Epidermal melanocyte (primary cell): ENCODE data around the gene PDE9A.

Experiments
- DNase-seq: peaks from one replicate; pipeline ENCODE4 v3.0.0; 2011; ENCODE audit warnings: low spot score; ENCODE audit not compliant: insufficient read length

PDE9A gene

GRCh38 chr21:42655796-42656770, 2.7 kb downstream of the PDE9A start:
- DNase-seq: no peak

DNA sequence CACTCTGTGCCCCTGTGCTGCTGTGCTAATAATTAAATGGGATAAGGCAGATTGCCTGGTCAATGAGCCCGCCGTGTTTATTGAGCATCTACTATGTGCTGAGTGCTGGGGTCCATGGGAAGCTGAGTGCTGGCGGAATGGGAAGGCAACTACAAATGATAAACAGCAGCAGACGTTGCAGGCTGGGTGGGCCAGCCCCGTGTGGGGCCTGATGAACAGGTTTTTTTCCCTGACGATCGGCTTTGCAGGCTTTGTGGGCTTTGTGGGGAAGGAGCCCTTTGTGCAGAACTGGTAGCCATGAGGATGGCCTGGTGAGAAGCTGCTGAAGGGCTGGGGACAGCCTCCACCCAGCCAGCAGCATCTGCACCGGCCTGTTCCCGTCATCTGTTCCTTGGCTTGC, 3.5 kb downstream of the PDE9A start:
- no peak for DNase-seq

DNA sequence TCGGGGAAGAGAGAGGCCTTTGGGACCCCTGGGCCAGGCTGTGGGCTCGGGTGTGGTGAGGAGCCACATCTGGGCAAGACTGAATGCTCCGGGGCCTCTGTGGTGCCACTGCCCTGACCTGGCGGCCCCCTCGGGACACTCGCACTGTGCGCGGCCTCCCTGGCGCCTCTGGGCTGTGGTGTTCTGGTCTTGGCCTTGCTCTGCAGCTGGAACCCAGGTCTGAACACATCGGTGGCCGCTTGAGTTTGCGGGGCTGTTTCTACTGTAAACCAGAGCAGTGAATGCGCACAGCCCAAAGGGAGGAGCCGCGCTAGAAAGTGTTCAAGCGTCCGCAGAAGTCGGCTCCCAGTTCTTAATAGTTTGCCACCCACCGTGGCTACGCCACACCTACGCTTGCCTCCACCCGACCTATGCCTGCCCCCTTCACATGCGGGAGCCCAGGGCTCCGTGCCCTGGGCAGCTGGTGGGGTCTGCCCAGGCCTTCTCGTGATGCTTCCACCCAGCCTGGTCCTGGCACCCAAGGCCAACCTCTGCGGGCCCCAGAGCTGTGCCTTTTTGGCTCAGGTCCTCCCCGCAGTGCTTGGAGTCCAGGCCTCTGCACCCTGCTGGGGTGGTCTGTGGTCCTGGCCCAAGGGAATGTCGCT, 4.4 kb downstream of the PDE9A start:
- no peak for DNase-seq

DNA sequence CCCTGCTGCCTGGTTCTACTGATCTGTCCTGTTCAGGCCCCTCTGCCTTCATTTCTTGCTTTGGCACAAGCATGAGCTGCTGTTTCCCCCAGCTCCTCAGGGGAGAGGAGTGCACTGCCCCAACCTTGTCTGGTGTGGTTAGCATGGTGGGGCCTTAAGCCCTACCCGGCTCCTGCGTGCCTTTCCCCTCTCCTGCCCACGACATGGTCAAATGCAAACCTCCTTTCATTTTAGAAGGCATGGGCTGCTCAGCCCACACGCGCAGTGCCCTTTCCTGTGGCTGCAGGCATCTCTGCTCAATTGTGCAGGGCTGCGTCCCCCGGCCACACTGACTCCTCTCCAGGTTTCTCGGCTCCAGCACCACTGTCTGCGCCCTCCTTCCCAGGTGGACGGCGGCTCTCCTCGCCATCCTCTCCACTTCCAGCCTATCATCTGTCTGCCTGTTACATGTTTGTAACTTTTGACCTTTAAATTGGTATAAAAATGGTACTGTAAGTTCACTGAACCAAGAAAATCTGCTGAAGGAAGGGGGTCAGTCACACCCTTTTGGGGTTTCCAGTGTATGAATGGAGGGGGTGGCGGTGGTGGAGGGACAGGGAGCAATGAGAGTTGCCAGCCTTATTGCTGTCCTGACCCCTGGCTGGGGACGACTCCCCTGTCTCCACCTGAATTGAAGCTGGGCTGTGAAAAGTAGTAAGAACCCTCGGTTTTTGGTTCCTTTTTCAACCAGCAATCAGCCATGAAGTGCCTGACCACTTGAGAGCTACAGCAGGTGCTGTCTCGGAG, 5.1 kb downstream of the PDE9A start:
- DNase-seq: no peak

DNA sequence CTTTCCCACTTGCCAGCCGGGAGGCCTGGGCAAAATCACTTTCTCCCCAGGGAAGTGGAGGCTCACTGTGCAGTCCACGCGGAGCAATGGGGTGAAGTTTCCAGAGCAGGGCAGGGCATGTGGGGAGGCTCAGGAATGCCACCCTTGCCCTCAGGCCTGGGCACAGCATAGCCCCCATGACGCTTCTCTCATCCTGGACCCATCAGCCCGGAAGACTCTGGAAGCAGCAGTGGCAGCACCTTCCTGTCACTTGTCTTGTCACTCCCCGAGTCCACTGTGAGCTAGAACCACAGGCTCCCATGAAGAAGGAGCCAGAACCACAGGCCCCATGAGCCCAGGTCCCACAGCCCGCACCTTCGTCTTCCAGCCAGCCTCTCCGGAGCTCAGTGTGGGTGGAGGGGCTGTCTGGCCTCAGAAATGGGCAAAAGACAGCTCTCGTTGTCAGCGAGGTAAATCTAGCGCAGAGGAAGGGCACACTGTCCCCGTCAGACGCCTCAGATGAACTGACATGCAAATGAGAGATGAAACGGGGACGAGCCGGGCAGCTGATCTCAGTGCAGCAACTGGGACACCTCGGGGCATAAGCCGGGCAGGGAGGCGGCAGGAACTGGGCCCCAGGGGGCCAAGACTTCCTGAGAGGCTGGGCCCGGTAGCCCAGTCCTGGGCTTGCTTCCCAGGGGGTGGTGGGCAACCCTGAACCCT, 6.1 kb downstream of the PDE9A start:
- DNase-seq: no peak

- DNase-seq: no peak
Measured at GRCh38 chr21:42660118-42660470, 6.7 kb downstream of the PDE9A start.

DNA sequence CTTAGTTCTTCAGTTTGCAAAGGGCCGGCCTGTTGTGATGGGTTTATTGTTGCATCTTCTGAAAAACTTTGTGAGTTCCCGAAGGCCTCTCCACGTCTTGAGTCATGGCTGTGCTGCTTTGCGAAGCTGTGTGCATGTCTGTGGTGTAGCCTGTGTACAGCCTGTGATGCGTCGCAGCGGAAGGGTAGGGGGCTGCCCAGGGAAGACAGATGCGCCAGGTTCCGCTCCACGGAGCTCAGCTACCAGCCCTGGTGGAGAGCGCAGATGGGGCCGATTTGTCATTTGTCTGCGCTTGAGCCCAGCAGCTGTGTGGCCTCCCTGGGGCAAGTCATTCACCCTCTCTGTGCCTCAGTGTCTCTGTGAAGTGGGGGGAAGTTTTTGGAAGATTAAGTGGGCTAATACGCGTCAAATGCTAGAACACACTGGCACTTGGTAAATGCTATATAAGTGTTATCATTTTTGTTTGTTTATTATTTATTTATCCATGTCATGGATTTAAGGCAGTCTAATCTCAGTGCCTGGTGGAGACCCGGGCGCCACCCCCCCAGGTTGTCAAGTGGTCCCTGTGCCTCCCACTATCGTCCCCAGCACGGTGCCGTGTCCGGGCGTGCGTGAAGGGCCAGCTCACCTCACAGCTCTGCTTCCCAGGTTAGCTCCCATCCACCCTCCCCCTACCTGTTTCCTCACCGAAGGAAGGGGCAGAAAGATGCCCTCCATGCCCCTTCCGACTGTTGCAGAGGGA, 8.4 kb downstream of the PDE9A start:
- no peak for DNase-seq

- no peak for DNase-seq
Measured at GRCh38 chr21:42662430-42663199, 9.2 kb downstream of the PDE9A start.

DNA sequence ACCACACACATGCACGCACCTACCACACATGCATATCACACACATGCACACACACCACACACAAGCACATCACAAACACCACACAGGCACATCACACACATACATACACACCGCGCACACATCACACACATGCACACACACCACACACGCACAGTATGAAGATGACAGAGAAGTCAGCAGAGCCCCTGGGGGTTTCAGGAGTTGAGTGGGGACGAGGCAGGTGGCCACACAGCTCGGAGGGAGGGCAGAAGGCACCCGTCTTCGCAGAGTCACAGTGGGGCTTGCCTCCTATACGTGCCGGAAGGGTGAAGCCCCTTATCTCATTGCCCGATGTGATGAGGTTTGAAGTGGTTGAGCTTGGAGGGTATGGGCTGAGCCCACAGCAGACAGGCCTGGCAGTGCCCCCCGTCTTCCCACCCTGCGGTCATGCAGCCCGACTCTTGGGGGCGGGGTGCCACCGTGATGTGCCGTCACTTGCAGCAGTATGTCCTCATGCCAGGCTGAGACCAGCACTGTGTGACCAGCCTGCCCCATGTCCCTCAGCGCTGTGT, 9.9 kb downstream of the PDE9A start:
- DNase-seq: no peak

- no peak for DNase-seq
Measured at GRCh38 chr21:42663860-42664535, 10.6 kb downstream of the PDE9A start.

DNA sequence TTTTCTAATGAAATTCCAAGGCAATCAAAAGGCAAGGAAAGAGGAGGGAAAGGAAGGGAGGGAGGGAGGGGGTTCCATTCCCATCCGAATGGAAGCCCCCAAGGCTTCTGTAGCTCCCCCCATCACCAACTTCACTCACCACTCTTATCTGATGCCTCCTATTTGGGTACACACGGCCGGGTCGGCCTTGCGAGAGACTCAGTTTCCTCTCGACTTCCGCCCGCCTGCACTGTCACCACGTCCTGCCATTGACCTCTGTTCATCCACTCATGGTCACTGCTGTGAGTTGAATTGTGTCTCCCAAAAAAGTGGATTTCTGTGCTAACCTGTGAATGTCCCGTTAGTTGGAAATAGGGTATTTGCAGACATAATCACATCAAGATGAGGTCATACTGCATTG, 11.2 kb downstream of the PDE9A start:
- no peak for DNase-seq

- DNase-seq: no peak
Measured at GRCh38 chr21:42665026-42665425, 11.6 kb downstream of the PDE9A start.

DNA sequence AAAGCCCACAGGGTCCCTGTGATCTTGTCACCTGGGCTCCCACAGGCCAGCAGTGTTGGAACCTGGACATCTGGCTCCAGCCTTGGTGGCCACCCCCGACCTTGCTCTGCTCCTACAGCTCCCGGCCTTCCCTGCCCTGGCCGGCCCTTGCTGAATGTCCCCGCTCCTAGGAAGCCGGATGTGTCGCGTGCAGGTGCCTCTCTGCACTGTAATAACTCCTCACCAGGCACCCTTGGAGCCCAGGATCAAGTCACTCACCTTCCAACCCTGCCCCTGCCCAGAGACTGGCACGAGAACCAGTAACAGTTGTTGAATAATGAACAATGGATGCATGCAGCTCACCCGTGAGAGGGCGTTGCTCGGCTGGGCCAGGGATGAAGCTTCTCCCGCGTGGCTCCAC, 12.1 kb downstream of the PDE9A start:
- no peak for DNase-seq

DNA sequence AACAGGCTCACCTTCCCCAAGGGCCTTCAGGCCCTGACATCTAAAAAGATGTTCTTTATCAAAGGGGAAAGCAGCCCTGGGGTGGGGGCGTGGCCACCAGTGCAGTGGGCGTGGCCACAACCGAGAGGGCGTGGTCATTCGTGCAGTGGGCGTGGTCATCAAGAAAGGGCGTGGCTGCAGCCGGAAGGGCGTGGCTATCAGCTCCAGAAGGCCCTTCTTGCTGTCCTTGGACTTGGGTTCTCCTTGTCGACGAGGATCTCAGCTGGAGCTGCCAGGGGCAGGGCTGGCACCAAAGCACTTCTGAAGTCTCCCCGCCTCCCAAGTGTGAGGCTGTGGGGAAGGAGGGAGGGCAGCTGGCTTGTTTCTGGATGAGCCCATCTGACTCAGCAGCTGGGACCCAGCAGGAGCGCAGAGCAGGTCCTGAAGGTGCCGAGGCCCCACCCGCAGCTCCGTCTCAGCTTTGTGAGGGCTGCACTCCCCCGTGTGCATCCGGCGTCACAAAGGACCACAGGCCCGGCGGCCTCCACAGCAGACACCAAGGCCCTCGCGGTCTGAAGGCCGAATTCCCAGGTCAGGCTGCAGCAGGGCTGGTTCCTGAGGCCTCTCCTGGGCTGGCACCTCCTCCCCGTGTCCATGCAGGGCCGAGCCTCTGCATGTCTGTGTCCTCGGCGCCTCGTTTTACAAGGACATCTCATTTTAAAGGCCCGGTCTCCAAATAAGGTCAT, 12.8 kb downstream of the PDE9A start:
- DNase-seq: no peak

DNA sequence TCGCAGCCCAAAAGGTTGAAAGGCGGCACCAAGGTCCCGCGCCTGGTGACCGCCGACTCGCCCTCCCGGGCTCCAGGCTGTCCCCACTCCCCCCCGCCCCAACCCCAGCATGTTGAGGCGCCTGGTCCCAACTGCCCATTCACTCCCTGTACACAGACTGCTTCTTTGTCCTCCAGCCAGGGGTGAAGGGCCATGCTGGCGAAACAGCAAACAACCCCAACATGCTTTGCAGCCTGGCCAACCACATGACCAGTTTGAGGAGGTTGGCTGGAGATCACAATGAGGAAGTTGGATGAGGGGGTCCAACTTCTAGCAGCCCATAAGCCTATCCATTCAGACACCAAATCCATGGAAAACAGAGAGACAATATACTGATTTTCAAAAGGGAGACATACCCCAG, 13.5 kb downstream of the PDE9A start:
- no peak for DNase-seq

DNA sequence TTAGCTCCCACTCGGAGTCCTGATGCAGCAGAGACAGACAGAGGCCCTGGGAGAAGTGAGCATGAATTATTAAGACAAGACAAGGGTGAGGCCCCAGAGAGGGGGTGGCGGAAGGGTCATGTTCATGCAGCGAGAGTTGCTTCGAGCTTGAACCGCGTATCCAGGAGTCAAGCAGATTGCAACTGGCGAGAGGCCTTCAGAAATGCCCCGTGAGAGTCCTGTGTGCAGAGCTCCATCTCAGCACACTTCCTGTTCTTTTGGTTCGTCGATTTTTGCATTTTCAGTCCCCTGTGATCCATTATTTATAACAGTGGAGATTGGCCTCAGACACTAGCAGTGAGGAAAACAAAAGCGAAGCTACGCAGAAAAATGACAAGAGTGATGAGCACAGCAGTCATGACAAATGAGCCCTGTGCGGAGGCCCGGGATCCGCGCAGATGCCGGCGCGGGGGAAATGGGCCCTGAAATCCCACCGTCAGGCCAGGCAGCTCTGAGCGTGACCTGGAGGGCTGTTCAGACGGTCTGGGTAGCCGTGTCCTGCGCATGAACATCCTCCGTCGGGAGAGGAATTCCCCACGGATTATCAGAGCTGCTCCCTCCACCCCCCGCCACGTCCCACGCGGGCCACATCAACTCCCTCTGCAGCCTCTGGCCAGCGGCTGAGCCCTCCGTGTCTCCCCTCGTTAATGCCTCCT, 15.0 kb downstream of the PDE9A start:
- no peak for DNase-seq

- no peak for DNase-seq
Measured at GRCh38 chr21:42669041-42669440, 15.6 kb downstream of the PDE9A start.
